ENCODE measurements around the gene SS18L1. TPM values are rescaled to one million over a fixed set of nuclear protein-coding genes. Genes with fewer than 3 reads are reported as not detected.

The SS18L1 gene
- total and polyA plus RNA-seq, 2 experiments from 2014 or later = 2.1 to 13.0 TPM

Other genes starting within 250 kb of the SS18L1 start
- gene TAF4, start 77.9 kb upstream of the SS18L1 start, total RNA-seq = 6.6 and 7.5 TPM in 2 replicates
- 2.9 and 3.3 TPM in 2 replicates for gene TAF4, start 77.9 kb upstream of the SS18L1 start, polyA plus RNA-seq
- gene LSM14B, start 21.3 kb upstream of the SS18L1 start, total RNA-seq = 32.5 and 43.1 TPM in 2 replicates
- gene LSM14B, start 21.3 kb upstream of the SS18L1 start, polyA plus RNA-seq = 4.8 and 7.1 TPM in 2 replicates
- 270 and 277 TPM in 2 replicates for gene PSMA7, start 375 bp upstream of the SS18L1 start, total RNA-seq
- 408 and 450 TPM in 2 replicates for gene PSMA7, start 375 bp upstream of the SS18L1 start, polyA plus RNA-seq
- 16.7 and 18.4 TPM in 2 replicates for gene MTG2, start 39.3 kb downstream of the SS18L1 start, total RNA-seq
- 21.8 and 26.7 TPM in 2 replicates for gene MTG2, start 39.3 kb downstream of the SS18L1 start, polyA plus RNA-seq
- gene HRH3, start 76.5 kb downstream of the SS18L1 start, total RNA-seq = not detected in 2 replicates
- not detected in 2 replicates for gene HRH3, start 76.5 kb downstream of the SS18L1 start, polyA plus RNA-seq
- 37.0 and 40.5 TPM in 2 replicates for gene OSBPL2, start 94.8 kb downstream of the SS18L1 start, total RNA-seq
- gene OSBPL2, start 94.8 kb downstream of the SS18L1 start, polyA plus RNA-seq = 39.6 and 45.9 TPM in 2 replicates
- 103 and 116 TPM in 2 replicates for gene ADRM1, start 159.2 kb downstream of the SS18L1 start, total RNA-seq
- 143 and 144 TPM in 2 replicates for gene ADRM1, start 159.2 kb downstream of the SS18L1 start, polyA plus RNA-seq
- gene LAMA5, start 223.5 kb downstream of the SS18L1 start, total RNA-seq = 44.6 and 71.3 TPM in 2 replicates
- gene LAMA5, start 223.5 kb downstream of the SS18L1 start, polyA plus RNA-seq = 252 and 313 TPM in 2 replicates
- 1,754 and 2,772 TPM in 2 replicates for gene RPS21, start 243.3 kb downstream of the SS18L1 start, total RNA-seq
- 444 and 460 TPM in 2 replicates for gene RPS21, start 243.3 kb downstream of the SS18L1 start, polyA plus RNA-seq